Hepatocyte (in vitro differentiated cells): ENCODE measurements around the gene ZNHIT2.

Source experiments
- CTCF ChIP-seq: fragments of 200-600 bp; sonication (generic); IDR thresholded peaks from 2 replicates; pipeline ENCODE4 v1.5.1; 2016; ENCODE audit warnings: antibody characterized with exemption, mild to moderate bottlenecking; ENCODE audit not compliant: poor library complexity
- EZH2 ChIP-seq: fragments of 200-600 bp; sonication (generic); IDR thresholded peaks from 2 replicates; pipeline ENCODE4 v1.6.1; 2016; ENCODE audit warnings: antibody characterized with exemption, mild to moderate bottlenecking, borderline replicate concordance
- EZH2phosphoT487 ChIP-seq: fragments of 200-600 bp; sonication (generic); IDR thresholded peaks from one replicate; pipeline ENCODE4 v1.6.1; 2018; ENCODE audit warnings: antibody characterized with exemption, mild to moderate bottlenecking, low read depth, moderate library complexity; ENCODE audit not compliant: unreplicated experiment, severe bottlenecking

DNA sequence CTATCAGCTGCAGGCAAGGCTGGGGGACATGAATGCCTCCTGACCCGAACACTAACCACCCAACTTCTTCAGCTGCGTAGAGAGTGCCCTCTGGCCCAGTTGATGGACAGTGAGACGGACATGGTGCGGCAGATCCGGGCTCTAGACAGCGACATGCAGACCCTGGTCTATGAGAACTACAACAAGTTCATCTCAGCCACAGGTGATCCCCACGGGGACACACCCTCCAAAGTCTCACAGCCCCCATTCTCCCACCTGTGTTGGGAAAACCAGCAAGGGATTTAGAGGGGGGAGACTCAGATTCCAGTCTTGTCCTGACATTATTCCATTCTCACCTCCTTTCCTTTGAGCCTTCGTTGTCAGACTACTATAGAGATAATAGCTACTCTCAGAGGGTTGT, 20.6 kb downstream of the ZNHIT2 start:
- TF ChIP-seq CTCF (no peak), EZH2 (no peak), EZH2phosphoT487 (no peak)
